WTC11 (cell line): ENCODE data around the gene NOTCH4. TPM values are rescaled to one million over a fixed set of nuclear protein-coding genes. Genes with fewer than 3 reads are reported as not detected.

Source experiments
- ATAC-seq: fragments of 200-7000 bp; cut with Tn5 transposase; 2 replicates; pipeline ENCODE4 v1.10.0; 2021; ENCODE audit warnings: mild to moderate bottlenecking, moderate library complexity
- CTCF ChIA-PET: fragments of 300-600 bp; sonication (Branson Sonifier 250); formaldehyde crosslinking; loops from one replicate; lab custom pipeline; 2021; ENCODE audit warnings: antibody characterized with exemption; lab: Charles Lee
- POLR2A ChIA-PET: fragments of 350-600 bp; sonication (Branson Sonifier 250); formaldehyde crosslinking; loops from one replicate; lab custom pipeline; 2021; ENCODE audit warnings: antibody characterized with exemption; lab: Charles Lee
- DNase-seq: peaks from one replicate; pipeline ENCODE4 v3.0.0; 2021; ENCODE audit warnings: low spot score
- H3K27ac Mint-ChIP-seq: 2 replicates; pipeline ENCODE4 v1.8.0; 2021; ENCODE audit warnings: mixed read lengths
- H3K27me3 Mint-ChIP-seq: 2 replicates; pipeline ENCODE4 v1.8.0; 2021; ENCODE audit warnings: low read depth, mild to moderate bottlenecking, moderate library complexity, mixed read lengths
- H3K36me3 Mint-ChIP-seq: 2 replicates; pipeline ENCODE4 v1.8.0; 2021; ENCODE audit warnings: mixed read lengths
- H3K4me1 Mint-ChIP-seq: 2 replicates; pipeline ENCODE4 v1.8.0; 2022; ENCODE audit warnings: mixed read lengths
- H3K4me3 Mint-ChIP-seq: 2 replicates; pipeline ENCODE4 v1.8.0; 2021; ENCODE audit warnings: mild to moderate bottlenecking, moderate library complexity, mixed read lengths
- H3K9me3 Mint-ChIP-seq: 2 replicates; pipeline ENCODE4 v1.8.0; 2021; ENCODE audit warnings: mixed read lengths
- FOXP4 ChIP-seq: sonication (generic); formaldehyde crosslinking; IDR thresholded peaks from 2 replicates; pipeline ENCODE4 v1.8.0; 2022; ENCODE audit warnings: mild to moderate bottlenecking, missing genetic modification reagents
- MAX ChIP-seq: sonication (generic); formaldehyde crosslinking; IDR thresholded peaks from 2 replicates; pipeline ENCODE4 v1.8.0; 2022; ENCODE audit warnings: mild to moderate bottlenecking, missing genetic modification reagents
- MXD4 ChIP-seq: fragments of 250-450 bp; sonication (Bioruptor Pico); IDR thresholded peaks from 2 replicates; pipeline ENCODE4 v1.8.0; 2021; ENCODE audit warnings: mild to moderate bottlenecking, moderate library complexity, borderline replicate concordance
- NFYB ChIP-seq: sonication (generic); formaldehyde crosslinking; conservative IDR thresholded peaks from 2 replicates; pipeline ENCODE4 v1.8.0; 2022; ENCODE audit warnings: low read depth, missing genetic modification reagents
- NR3C1 ChIP-seq: sonication (generic); formaldehyde crosslinking; conservative IDR thresholded peaks from 2 replicates; pipeline ENCODE4 v1.8.1; 2023; ENCODE audit warnings: low read depth, mild to moderate bottlenecking, missing genetic modification reagents
- SOX15 ChIP-seq: fragments of 250-450 bp; sonication (Bioruptor Pico); IDR thresholded peaks from 2 replicates; pipeline ENCODE4 v1.9.0; 2021; ENCODE audit warnings: mild to moderate bottlenecking
- ZBTB43 ChIP-seq: sonication (generic); formaldehyde crosslinking; IDR thresholded peaks from 2 replicates; pipeline ENCODE4 v1.8.1; 2023; ENCODE audit warnings: mild to moderate bottlenecking, missing genetic modification reagents
- ZNF138 ChIP-seq: sonication (generic); formaldehyde crosslinking; conservative IDR thresholded peaks from 2 replicates; pipeline ENCODE4 v1.8.1; 2022; ENCODE audit warnings: mild to moderate bottlenecking, moderate library complexity, missing genetic modification reagents
- ZNF317 ChIP-seq: sonication (generic); formaldehyde crosslinking; IDR thresholded peaks from 2 replicates; pipeline ENCODE4 v1.8.1; 2023; ENCODE audit warnings: low read depth, mild to moderate bottlenecking, moderate library complexity, missing genetic modification reagents, borderline replicate concordance
- ZNF396 ChIP-seq: fragments of 250-450 bp; sonication (Bioruptor Pico); IDR thresholded peaks from 2 replicates; pipeline ENCODE4 v1.8.0; 2021; ENCODE audit warnings: mild to moderate bottlenecking, moderate library complexity, borderline replicate concordance
- ZNF416 ChIP-seq: fragments of 250-450 bp; sonication (Bioruptor Pico); IDR thresholded peaks from 2 replicates; pipeline ENCODE4 v1.9.0; 2021; ENCODE audit warnings: mild to moderate bottlenecking, inconsistent platforms
- ZNF425 ChIP-seq: fragments of 250-450 bp; sonication (Bioruptor Pico); conservative IDR thresholded peaks from 2 replicates; pipeline ENCODE4 v1.9.0; 2021; ENCODE audit warnings: mild to moderate bottlenecking
- ZNF512 ChIP-seq: sonication (generic); formaldehyde crosslinking; IDR thresholded peaks from 2 replicates; pipeline ENCODE4 v1.8.1; 2022; ENCODE audit warnings: missing genetic modification reagents, borderline replicate concordance
- ZNF532 ChIP-seq: fragments of 250-450 bp; sonication (Bioruptor Pico); IDR thresholded peaks from 2 replicates; pipeline ENCODE4 v1.9.0; 2021; ENCODE audit warnings: mild to moderate bottlenecking, borderline replicate concordance
- ZNF671 ChIP-seq: fragments of 250-450 bp; sonication (Bioruptor Pico); IDR thresholded peaks from 2 replicates; pipeline ENCODE4 v1.8.0; 2021; ENCODE audit warnings: mild to moderate bottlenecking
- ZSCAN18 ChIP-seq: fragments of 250-450 bp; sonication (Bioruptor Pico); IDR thresholded peaks from 2 replicates; pipeline ENCODE4 v2.1.2; 2022; ENCODE audit warnings: mild to moderate bottlenecking, moderate library complexity
- total RNA-seq: library from RNA; stranded (reverse); gene quantifications from 3 replicates; pipeline ENCODE4 v1.2.3, GENCODE V29; 2021

Gene NOTCH4
- total RNA-seq, 1 experiment from 2014 or later = 2.6 TPM

GRCh38 chr6:32198345-32198696 lies 25.5 kb downstream of the NOTCH4 start:
- CTCF ChIA-PET = interaction anchor here (0.7 to 1.5 kb wide), 3 partner anchors 150 to 786 kb away, joined by 3 to 4 read pairs (median 4); no protein-coding TSS in a partner anchor
- no peak overlapping the region for H3K4me3 Mint-ChIP-seq
- POLR2A ChIA-PET = no interaction called here
- no peak for DNase-seq
- H3K27me3 Mint-ChIP-seq = peaks cover 3% of the 10 kb centered on the region; the same call in 1 of the 2 replicates
- H3K27ac Mint-ChIP-seq = no peak overlapping the region
- TF ChIP-seq ZNF317 (CRISPR knock-in tag) (no peak), SOX15 (CRISPR knock-in tag) (no peak), NFYB (CRISPR knock-in tag) (no peak), ZNF425 (CRISPR knock-in tag) (no peak), ZNF532 (CRISPR knock-in tag) (no peak), ZNF671 (CRISPR knock-in tag) (no peak), NR3C1 (no peak), MAX (CRISPR knock-in tag) (no peak), ZNF416 (no peak), ZNF138 (CRISPR knock-in tag) (no peak), ZNF396 (CRISPR knock-in tag) (no peak), ZNF512 (CRISPR knock-in tag) (no peak), FOXP4 (CRISPR knock-in tag) (no peak), ZBTB43 (no peak), MXD4 (CRISPR knock-in tag) (no peak), ZSCAN18 (CRISPR knock-in tag) (no peak)
- TF ChIP-seq, all 79 proteins: peak for 0
- H3K9me3 Mint-ChIP-seq = no peaks in the 10 kb centered on the region
- no peak for ATAC-seq
- H3K36me3 Mint-ChIP-seq = no peaks in the 10 kb centered on the region
- H3K4me1 Mint-ChIP-seq = peaks cover 28% of the 10 kb centered on the region
